HepG2 (cell line): ENCODE data around the gene H2AZ1. TPM values are rescaled to one million over a fixed set of nuclear protein-coding genes. Genes with fewer than 3 reads are reported as not detected.

ENCODE experiments used
- DMAP1 ChIP-seq: IDR thresholded peaks from 2 replicates; pipeline ENCODE4 v1.6.1; 2016
- EEA1 ChIP-seq: sonication (generic); formaldehyde crosslinking; IDR thresholded peaks from 2 replicates; pipeline ENCODE4 v1.5.1; 2020; ENCODE audit warnings: mild to moderate bottlenecking, missing genetic modification reagents, borderline replicate concordance
- KLF13 ChIP-seq: sonication (generic); formaldehyde crosslinking; IDR thresholded peaks from 2 replicates; pipeline ENCODE4 v1.4.0; 2020; ENCODE audit warnings: mild to moderate bottlenecking, missing genetic modification reagents
- NFE2L2 ChIP-seq: fragments of 150-350 bp; IDR thresholded peaks from 2 replicates; pipeline ENCODE4 v1.6.1; 2014; ENCODE audit warnings: low read length
- NFKBIZ ChIP-seq: IDR thresholded peaks from 2 replicates; pipeline ENCODE4 v1.6.1; 2018; ENCODE audit warnings: missing genetic modification reagents, missing compliant biosample characterization
- PRDM10 ChIP-seq: sonication (generic); formaldehyde crosslinking; IDR thresholded peaks from 2 replicates; pipeline ENCODE4 v1.4.0; 2020; ENCODE audit warnings: low read depth, missing genetic modification reagents
- RFX3 ChIP-seq: IDR thresholded peaks from 2 replicates; pipeline ENCODE4 v1.6.1; 2016; ENCODE audit warnings: missing biosample characterization, missing genetic modification reagents
- RNF2 ChIP-seq: fragments of 450-650 bp; conservative IDR thresholded peaks from 2 replicates; pipeline ENCODE4 v1.6.1; 2016; ENCODE audit warnings: low read depth
- RXRB ChIP-seq: IDR thresholded peaks from 2 replicates; pipeline ENCODE4 v1.6.1; 2016; ENCODE audit warnings: borderline replicate concordance, missing genetic modification reagents, missing compliant biosample characterization
- TFAP4 ChIP-seq: sonication (generic); IDR thresholded peaks from 2 replicates; pipeline ENCODE4 v1.6.1; 2016; ENCODE audit warnings: low read depth, borderline replicate concordance
- ZBTB1 ChIP-seq: sonication (generic); formaldehyde crosslinking; IDR thresholded peaks from 2 replicates; pipeline ENCODE4 v1.4.0; 2020; ENCODE audit warnings: missing genetic modification reagents, borderline replicate concordance
- ZBTB42 ChIP-seq: sonication (generic); formaldehyde crosslinking; IDR thresholded peaks from 2 replicates; pipeline ENCODE4 v1.5.0; 2020; ENCODE audit warnings: mild to moderate bottlenecking, missing genetic modification reagents
- ZNF160 ChIP-seq: sonication (generic); formaldehyde crosslinking; IDR thresholded peaks from 2 replicates; pipeline ENCODE4 v1.8.0; 2022; ENCODE audit warnings: mild to moderate bottlenecking, inconsistent platforms, missing genetic modification reagents
- ZNF350 ChIP-seq: sonication (generic); formaldehyde crosslinking; IDR thresholded peaks from 2 replicates; pipeline ENCODE4 v1.4.0; 2020; ENCODE audit warnings: mild to moderate bottlenecking, low read depth, missing genetic modification reagents, borderline replicate concordance
- ZNF660 ChIP-seq: sonication (generic); formaldehyde crosslinking; IDR thresholded peaks from 2 replicates; pipeline ENCODE4 v1.5.1; 2020; ENCODE audit warnings: mild to moderate bottlenecking, low read depth, missing genetic modification reagents, borderline replicate concordance
- polyA plus RNA-seq, 8 experiments: library from polyadenylated mRNA; depleted of rRNA in 3 of 8; stranded (reverse) in 7 of 8; unstranded in 1 of 8; fragments of >200 nt; fragmentation: Illumina TruSeq in 4 of 8; extraction: Trizol in 4 of 8; gene quantifications; 2 replicates each; pipeline versions ENCODE4 v1.2.1 to v1.2.3, GENCODE V29; 2011 to 2016; ENCODE audit warnings: low read depth in 4 of 8, missing spikeins in 1 of 8, mixed read lengths in 1 of 8; ENCODE audit not compliant: insufficient read depth in 1 of 8
- total RNA-seq, 5 experiments: library from RNA; depleted of rRNA; stranded (reverse); fragments of >200 nt; fragmentation: Illumina TruSeq; extraction: Trizol; gene quantifications; 2 replicates each; pipeline ENCODE4 v1.2.3, GENCODE V29; 2016; ENCODE audit warnings: low read depth in 1 of 5
- TF ChIP-seq, protein P1 (sequence below): sonication (generic); formaldehyde crosslinking; IDR thresholded peaks from 2 replicates; pipeline ENCODE4 v1.5.1; 2020; ENCODE audit warnings: missing genetic modification reagents, mild to moderate bottlenecking, borderline replicate concordance
- TF ChIP-seq, protein P2 (sequence below): sonication (generic); formaldehyde crosslinking; IDR thresholded peaks from 2 replicates; pipeline ENCODE4 v1.4.0; 2020; ENCODE audit warnings: missing genetic modification reagents

H2AZ1 gene
- total and polyA plus RNA-seq, 2 of the 13 experiments (the other 11 are each of a cell fraction or from before 2014, with no cell fraction given), result 301 to 574 TPM

- TF ChIP-seq ZBTB42 (no peak), ZNF160 (CRISPR knock-in tag) (no peak), PRDM10 (CRISPR knock-in tag) (peak; percentile 25; the same call in 1 of the 2 replicates), DMAP1 (CRISPR knock-in tag) (peak; percentile 24; the same call in 1 of the 2 replicates), RXRB (CRISPR knock-in tag) (no peak), EEA1 (no peak), TFAP4 (no peak; the same call in 1 of the 2 replicates), KLF13 (no peak), RFX3 (CRISPR knock-in tag) (no peak), RNF2 (no peak), NFKBIZ (0 out of 2 replicates have a peak, but pooled peaks have one; percentile 54), NFE2L2 (no peak), ZNF660 (CRISPR knock-in tag) (no peak), ZBTB1 (CRISPR knock-in tag) (no peak), ZNF350 (0 out of 2 replicates have a peak, but pooled peaks have one; percentile 25)
- TF ChIP-seq, protein P1, sequence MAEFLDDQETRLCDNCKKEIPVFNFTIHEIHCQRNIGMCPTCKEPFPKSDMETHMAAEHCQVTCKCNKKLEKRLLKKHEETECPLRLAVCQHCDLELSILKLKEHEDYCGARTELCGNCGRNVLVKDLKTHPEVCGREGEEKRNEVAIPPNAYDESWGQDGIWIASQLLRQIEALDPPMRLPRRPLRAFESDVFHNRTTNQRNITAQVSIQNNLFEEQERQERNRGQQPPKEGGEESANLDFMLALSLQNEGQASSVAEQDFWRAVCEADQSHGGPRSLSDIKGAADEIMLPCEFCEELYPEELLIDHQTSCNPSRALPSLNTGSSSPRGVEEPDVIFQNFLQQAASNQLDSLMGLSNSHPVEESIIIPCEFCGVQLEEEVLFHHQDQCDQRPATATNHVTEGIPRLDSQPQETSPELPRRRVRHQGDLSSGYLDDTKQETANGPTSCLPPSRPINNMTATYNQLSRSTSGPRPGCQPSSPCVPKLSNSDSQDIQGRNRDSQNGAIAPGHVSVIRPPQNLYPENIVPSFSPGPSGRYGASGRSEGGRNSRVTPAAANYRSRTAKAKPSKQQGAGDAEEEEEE (CRISPR knock-in tag), result no peak
- TF ChIP-seq, protein P2, sequence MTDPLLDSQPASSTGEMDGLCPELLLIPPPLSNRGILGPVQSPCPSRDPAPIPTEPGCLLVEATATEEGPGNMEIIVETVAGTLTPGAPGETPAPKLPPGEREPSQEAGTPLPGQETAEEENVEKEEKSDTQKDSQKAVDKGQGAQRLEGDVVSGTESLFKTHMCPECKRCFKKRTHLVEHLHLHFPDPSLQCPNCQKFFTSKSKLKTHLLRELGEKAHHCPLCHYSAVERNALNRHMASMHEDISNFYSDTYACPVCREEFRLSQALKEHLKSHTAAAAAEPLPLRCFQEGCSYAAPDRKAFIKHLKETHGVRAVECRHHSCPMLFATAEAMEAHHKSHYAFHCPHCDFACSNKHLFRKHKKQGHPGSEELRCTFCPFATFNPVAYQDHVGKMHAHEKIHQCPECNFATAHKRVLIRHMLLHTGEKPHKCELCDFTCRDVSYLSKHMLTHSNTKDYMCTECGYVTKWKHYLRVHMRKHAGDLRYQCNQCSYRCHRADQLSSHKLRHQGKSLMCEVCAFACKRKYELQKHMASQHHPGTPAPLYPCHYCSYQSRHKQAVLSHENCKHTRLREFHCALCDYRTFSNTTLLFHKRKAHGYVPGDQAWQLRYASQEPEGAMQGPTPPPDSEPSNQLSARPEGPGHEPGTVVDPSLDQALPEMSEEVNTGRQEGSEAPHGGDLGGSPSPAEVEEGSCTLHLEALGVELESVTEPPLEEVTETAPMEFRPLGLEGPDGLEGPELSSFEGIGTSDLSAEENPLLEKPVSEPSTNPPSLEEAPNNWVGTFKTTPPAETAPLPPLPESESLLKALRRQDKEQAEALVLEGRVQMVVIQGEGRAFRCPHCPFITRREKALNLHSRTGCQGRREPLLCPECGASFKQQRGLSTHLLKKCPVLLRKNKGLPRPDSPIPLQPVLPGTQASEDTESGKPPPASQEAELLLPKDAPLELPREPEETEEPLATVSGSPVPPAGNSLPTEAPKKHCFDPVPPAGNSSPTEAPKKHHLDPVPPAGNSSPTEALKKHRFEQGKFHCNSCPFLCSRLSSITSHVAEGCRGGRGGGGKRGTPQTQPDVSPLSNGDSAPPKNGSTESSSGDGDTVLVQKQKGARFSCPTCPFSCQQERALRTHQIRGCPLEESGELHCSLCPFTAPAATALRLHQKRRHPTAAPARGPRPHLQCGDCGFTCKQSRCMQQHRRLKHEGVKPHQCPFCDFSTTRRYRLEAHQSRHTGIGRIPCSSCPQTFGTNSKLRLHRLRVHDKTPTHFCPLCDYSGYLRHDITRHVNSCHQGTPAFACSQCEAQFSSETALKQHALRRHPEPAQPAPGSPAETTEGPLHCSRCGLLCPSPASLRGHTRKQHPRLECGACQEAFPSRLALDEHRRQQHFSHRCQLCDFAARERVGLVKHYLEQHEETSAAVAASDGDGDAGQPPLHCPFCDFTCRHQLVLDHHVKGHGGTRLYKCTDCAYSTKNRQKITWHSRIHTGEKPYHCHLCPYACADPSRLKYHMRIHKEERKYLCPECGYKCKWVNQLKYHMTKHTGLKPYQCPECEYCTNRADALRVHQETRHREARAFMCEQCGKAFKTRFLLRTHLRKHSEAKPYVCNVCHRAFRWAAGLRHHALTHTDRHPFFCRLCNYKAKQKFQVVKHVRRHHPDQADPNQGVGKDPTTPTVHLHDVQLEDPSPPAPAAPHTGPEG, result no peak
Observed at GRCh38 chr4:99946356-99947189, 3.5 kb downstream of the H2AZ1 start, which contains the start of gene DNAJB14 (continued).
